ENCODE measurements around the gene CLDN20.

DNA sequence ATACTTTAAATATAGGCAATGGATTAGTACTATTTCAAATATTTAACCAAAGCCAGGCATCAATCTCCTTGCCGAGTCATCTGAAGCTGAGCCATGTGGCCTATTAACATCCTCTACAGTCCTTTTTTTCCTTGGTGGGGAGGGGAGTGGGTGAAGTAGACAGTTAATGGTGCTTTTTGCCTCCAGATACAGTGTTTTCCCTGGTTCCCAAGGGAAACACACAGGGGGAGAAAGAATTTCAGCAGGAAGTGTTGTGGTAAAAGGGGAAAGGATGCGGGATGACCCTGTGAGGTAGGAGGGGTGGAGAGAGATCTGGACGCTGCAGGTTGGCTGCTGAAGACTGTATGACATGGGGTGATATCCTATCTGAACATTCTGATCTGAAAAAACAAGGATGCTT lies 9.6 kb downstream of the CLDN20 start:
- TF ChIP-seq, protein P1, sequence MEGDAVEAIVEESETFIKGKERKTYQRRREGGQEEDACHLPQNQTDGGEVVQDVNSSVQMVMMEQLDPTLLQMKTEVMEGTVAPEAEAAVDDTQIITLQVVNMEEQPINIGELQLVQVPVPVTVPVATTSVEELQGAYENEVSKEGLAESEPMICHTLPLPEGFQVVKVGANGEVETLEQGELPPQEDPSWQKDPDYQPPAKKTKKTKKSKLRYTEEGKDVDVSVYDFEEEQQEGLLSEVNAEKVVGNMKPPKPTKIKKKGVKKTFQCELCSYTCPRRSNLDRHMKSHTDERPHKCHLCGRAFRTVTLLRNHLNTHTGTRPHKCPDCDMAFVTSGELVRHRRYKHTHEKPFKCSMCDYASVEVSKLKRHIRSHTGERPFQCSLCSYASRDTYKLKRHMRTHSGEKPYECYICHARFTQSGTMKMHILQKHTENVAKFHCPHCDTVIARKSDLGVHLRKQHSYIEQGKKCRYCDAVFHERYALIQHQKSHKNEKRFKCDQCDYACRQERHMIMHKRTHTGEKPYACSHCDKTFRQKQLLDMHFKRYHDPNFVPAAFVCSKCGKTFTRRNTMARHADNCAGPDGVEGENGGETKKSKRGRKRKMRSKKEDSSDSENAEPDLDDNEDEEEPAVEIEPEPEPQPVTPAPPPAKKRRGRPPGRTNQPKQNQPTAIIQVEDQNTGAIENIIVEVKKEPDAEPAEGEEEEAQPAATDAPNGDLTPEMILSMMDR (IDR thresholded peaks at IDR 0.05) = no peak
- TF ChIP-seq POLR2A (IDR thresholded peaks at IDR 0.05) = no peak
